ENCODE measurements around the gene DLGAP1. TPM values are rescaled to one million over a fixed set of nuclear protein-coding genes. Genes with fewer than 3 reads are reported as not detected.

DLGAP1 gene
- total and polyA plus RNA-seq, 2 experiments from 2014 or later: 17.0 to 48.5 TPM

- TF ChIP-seq ETS1 (IDR thresholded peaks at IDR 0.05): no peak
These were observed 587.9 kb downstream of the DLGAP1 start (continued) for GRCh38 chr18:3867236-3867635.

DNA sequence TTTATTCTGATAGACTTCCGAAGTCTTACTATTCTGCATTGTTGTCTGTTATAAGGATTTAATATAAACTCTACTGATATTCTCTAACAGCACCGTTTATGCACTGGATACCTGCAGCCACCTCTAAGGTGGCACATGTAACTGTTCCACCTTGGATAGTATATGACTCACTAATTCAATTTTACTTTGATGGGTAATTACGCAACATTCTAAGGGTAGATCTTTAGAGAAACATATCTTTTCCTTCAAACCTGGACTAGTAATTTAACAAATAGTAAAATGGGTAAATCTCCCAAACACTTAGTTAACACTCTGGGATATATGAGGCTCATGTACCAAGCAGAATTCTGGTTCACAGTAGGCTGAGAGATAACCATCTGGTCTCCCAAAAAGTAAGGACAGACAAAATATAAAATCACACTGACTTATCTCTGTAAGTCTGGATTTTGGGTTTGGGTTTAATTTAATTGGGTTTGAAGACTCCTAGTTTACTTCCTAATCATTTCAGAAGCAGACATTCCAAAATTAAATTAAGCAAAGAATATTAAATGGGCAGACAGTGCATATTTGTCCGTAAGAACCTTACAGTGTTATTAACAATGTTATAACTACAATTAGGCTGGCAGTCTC is 590.3 kb downstream of the DLGAP1 start:
- Histone ChIP-seq H3K9me2 (ENCODE audit: insufficient read depth) (no peaks in the 10 kb centered on the region), H3K36me3 (ENCODE audit: insufficient read depth) (no peaks in the 10 kb centered on the region), H3K27ac (ENCODE audit: low read depth) (no peak overlapping the region), H3F3A (replicated peaks; ENCODE audit: low read depth) (no peaks in the 10 kb centered on the region), H3K4me3 (no peak overlapping the region), H3K79me2 (replicated peaks; ENCODE audit: insufficient read depth) (no peaks in the 10 kb centered on the region), H3K27me3 (ENCODE audit: insufficient read depth) (no peaks in the 10 kb centered on the region), H3K4me1 (ENCODE audit: insufficient read depth) (no peaks in the 10 kb centered on the region), H3K4me2 (no peak overlapping the region), H4K20me1 (replicated peaks; ENCODE audit: insufficient read depth) (no peaks in the 10 kb centered on the region), H2AFZ (no peak overlapping the region)
- ATAC-seq: no peak
- Mint-ChIP-seq H3K4me1 (peaks cover 16% of the 10 kb centered on the region), H3K27ac (no peak overlapping the region), H3K36me3 (ENCODE audit: low read depth) (no peaks in the 10 kb centered on the region), H3K27me3 (ENCODE audit: insufficient read depth, low read depth, poor library complexity) (no peaks in the 10 kb centered on the region), H3K9me3 (no peaks in the 10 kb centered on the region), H3K4me3 (no peak overlapping the region)
- no peak for DNase-seq (ENCODE audit: low spot score)
- TF ChIP-seq CTCF (conservative IDR thresholded peaks at IDR 0.05; ENCODE audit: low read depth in 2 of 2) (no peak), ZNF114 (CRISPR knock-in tag; IDR thresholded peaks at IDR 0.05) (no peak), JUNB (IDR thresholded peaks at IDR 0.05; ENCODE audit: unreplicated experiment) (no peak), ETS1 (IDR thresholded peaks at IDR 0.05) (no peak), STAT1 (IDR thresholded peaks at IDR 0.05; ENCODE audit: unreplicated experiment) (no peak), EZH2 (IDR thresholded peaks at IDR 0.05; ENCODE audit: low read depth, unreplicated experiment) (no peak), NANOG (IDR thresholded peaks at IDR 0.05; ENCODE audit: borderline replicate concordance) (no peak), ZNF331 (CRISPR knock-in tag; IDR thresholded peaks at IDR 0.05; ENCODE audit: low read depth) (no peak), EZH2phosphoT487 (IDR thresholded peaks at IDR 0.05; ENCODE audit: unreplicated experiment) (no peak), CREB1 (CRISPR knock-in tag; IDR thresholded peaks at IDR 0.05; ENCODE audit: low read depth) (no peak)
- TF ChIP-seq, protein P1, sequence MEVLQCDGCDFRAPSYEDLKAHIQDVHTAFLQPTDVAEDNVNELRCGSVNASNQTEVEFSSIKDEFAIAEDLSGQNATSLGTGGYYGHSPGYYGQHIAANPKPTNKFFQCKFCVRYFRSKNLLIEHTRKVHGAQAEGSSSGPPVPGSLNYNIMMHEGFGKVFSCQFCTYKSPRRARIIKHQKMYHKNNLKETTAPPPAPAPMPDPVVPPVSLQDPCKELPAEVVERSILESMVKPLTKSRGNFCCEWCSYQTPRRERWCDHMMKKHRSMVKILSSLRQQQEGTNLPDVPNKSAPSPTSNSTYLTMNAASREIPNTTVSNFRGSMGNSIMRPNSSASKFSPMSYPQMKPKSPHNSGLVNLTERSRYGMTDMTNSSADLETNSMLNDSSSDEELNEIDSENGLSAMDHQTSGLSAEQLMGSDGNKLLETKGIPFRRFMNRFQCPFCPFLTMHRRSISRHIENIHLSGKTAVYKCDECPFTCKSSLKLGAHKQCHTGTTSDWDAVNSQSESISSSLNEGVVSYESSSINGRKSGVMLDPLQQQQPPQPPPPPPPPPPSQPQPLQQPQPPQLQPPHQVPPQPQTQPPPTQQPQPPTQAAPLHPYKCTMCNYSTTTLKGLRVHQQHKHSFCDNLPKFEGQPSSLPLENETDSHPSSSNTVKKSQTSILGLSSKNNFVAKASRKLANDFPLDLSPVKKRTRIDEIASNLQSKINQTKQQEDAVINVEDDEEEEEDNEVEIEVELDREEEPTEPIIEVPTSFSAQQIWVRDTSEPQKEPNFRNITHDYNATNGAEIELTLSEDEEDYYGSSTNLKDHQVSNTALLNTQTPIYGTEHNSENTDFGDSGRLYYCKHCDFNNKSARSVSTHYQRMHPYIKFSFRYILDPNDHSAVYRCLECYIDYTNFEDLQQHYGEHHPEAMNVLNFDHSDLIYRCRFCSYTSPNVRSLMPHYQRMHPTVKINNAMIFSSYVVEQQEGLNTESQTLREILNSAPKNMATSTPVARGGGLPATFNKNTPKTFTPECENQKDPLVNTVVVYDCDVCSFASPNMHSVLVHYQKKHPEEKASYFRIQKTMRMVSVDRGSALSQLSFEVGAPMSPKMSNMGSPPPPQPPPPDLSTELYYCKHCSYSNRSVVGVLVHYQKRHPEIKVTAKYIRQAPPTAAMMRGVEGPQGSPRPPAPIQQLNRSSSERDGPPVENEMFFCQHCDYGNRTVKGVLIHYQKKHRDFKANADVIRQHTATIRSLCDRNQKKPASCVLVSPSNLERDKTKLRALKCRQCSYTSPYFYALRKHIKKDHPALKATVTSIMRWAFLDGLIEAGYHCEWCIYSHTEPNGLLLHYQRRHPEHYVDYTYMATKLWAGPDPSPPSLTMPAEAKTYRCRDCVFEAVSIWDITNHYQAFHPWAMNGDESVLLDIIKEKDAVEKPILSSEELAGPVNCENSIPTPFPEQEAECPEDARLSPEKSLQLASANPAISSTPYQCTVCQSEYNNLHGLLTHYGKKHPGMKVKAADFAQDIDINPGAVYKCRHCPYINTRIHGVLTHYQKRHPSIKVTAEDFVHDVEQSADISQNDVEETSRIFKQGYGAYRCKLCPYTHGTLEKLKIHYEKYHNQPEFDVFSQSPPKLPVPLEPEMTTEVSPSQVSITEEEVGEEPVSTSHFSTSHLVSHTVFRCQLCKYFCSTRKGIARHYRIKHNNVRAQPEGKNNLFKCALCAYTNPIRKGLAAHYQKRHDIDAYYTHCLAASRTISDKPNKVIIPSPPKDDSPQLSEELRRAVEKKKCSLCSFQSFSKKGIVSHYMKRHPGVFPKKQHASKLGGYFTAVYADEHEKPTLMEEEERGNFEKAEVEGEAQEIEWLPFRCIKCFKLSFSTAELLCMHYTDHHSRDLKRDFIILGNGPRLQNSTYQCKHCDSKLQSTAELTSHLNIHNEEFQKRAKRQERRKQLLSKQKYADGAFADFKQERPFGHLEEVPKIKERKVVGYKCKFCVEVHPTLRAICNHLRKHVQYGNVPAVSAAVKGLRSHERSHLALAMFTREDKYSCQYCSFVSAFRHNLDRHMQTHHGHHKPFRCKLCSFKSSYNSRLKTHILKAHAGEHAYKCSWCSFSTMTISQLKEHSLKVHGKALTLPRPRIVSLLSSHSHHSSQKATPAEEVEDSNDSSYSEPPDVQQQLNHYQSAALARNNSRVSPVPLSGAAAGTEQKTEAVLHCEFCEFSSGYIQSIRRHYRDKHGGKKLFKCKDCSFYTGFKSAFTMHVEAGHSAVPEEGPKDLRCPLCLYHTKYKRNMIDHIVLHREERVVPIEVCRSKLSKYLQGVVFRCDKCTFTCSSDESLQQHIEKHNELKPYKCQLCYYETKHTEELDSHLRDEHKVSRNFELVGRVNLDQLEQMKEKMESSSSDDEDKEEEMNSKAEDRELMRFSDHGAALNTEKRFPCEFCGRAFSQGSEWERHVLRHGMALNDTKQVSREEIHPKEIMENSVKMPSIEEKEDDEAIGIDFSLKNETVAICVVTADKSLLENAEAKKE (CRISPR knock-in tag; IDR thresholded peaks at IDR 0.05): no peak

Data from GM23338 (cell line).